Vagina (tissue), 2 donors: ENCODE results near the gene CPSF4L. TPM values are rescaled to one million over a fixed set of nuclear protein-coding genes. Genes with fewer than 3 reads are reported as not detected.
A peak's percentile ranks its signal among the peaks of the same experiment; 100 is the strongest.

ENCODE experiments used
- DNase-seq, 2 donors: peaks; one replicate each; pipeline ENCODE4 v3.0.0-alpha.2; 2017; ENCODE audit errors: extremely low spot score in 2 of 2
- H3K27ac ChIP-seq: fragments of 200-600 bp; sonication (generic); one replicate; pipeline ENCODE4 v1.5.1; 2019
- H3K27me3 ChIP-seq: fragments of 200-600 bp; sonication (generic); one replicate; pipeline ENCODE4 v1.5.1; 2019
- H3K36me3 ChIP-seq, 2 donors: fragments of 200-600 bp; sonication (generic); one replicate each; pipeline ENCODE4 v1.5.1; 2017 to 2019
- H3K4me1 ChIP-seq: fragments of 200-600 bp; sonication (generic); one replicate; pipeline ENCODE4 v1.5.1; 2019
- H3K4me3 ChIP-seq, 2 donors: fragments of 200-600 bp; sonication (generic); 1 replicate in 1 of 2; 2 replicates in 1 of 2; pipeline ENCODE4 v1.5.1; 2016 to 2019
- H3K9me3 ChIP-seq: fragments of 200-600 bp; sonication (generic); one replicate; pipeline ENCODE4 v1.5.1; 2019
- POLR2A ChIP-seq, 2 donors: fragments of 450-650 bp; IDR thresholded peaks; one replicate each; pipeline ENCODE4 v1.6.1; 2017; ENCODE audit warnings: antibody characterized with exemption in 2 of 2, mild to moderate bottlenecking in 2 of 2, moderate library complexity in 2 of 2
- POLR2AphosphoS5 ChIP-seq, 2 donors: sonication (generic); formaldehyde crosslinking; IDR thresholded peaks; one replicate each; pipeline ENCODE4 v1.9.0; 2017; ENCODE audit warnings: antibody characterized with exemption in 2 of 2, mild to moderate bottlenecking in 2 of 2, low read depth in 1 of 2; ENCODE audit not compliant: insufficient read depth in 1 of 2
- intact Hi-C: fragments of 100-400 bp; cut with DNase I; formaldehyde crosslinking; loops from one replicate; pipeline ENCODE4 v1.15.1; 2023
- total RNA-seq: library from RNA; depleted of rRNA; stranded (reverse); fragments of >200 nt; gene quantifications from one replicate; pipeline ENCODE4 v1.2.3, GENCODE V29; 2016
- TF ChIP-seq, protein P1 (sequence below), 3 experiments: fragments of 450-650 bp in 2 of 3; fragments of 200-600 bp in 1 of 3; sonication (generic) in 1 of 3; IDR thresholded peaks; one replicate each; pipeline ENCODE4 v1.5.1; 2017 to 2019; ENCODE audit warnings: antibody characterized with exemption in 3 of 3, mild to moderate bottlenecking in 2 of 3, moderate library complexity in 2 of 3

Gene CPSF4L
- total RNA-seq, 1 donor from 2014 or later: not detected

DNA sequence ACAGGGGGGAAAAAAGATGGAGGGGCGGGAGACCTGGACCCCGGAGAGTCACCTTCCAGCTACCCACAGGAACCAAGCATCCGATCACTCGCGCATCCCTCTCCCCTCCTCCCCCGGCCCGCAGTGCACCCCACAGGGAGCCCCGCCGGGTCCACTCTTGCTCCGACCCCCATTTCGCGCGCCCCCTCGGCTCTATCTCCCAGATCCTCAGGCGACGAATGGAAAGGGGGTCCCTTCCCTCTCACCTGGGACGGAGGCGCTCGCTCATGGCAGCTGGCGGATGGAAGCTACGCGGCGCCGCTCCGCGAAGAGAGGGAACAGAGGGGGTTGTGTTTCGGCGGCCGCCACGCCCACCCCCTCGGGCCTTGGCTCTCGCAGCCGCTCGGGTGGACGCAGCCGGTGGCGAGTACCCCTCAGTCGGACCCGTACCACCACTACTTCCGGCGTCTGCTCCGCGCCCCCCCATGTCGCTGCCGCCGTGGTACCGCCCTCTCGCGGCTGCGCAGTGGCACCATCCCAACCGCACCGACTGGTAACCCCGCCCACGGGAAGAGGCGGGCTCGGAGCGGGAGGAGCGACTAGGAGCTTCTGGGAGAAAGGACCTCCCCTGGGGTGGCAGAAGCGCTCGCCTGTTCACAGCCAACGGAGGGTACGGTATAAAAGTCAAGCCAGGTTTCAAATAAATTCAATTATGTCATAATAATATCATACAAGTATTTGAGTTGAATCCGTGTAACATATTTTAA is 29.7 kb downstream of the CPSF4L start:
- peaks cover 0 to 12% of the 10 kb centered on the region in 2 donors for H3K36me3 ChIP-seq
- intact Hi-C loops: loop anchor here (5.0 kb wide), 1 partner anchor 40 kb away; the partner anchor contains the start of gene COG1
- DNase-seq: peak in 1 of 2 donors; percentile 92
- TF ChIP-seq, protein P1, sequence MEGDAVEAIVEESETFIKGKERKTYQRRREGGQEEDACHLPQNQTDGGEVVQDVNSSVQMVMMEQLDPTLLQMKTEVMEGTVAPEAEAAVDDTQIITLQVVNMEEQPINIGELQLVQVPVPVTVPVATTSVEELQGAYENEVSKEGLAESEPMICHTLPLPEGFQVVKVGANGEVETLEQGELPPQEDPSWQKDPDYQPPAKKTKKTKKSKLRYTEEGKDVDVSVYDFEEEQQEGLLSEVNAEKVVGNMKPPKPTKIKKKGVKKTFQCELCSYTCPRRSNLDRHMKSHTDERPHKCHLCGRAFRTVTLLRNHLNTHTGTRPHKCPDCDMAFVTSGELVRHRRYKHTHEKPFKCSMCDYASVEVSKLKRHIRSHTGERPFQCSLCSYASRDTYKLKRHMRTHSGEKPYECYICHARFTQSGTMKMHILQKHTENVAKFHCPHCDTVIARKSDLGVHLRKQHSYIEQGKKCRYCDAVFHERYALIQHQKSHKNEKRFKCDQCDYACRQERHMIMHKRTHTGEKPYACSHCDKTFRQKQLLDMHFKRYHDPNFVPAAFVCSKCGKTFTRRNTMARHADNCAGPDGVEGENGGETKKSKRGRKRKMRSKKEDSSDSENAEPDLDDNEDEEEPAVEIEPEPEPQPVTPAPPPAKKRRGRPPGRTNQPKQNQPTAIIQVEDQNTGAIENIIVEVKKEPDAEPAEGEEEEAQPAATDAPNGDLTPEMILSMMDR (IDR thresholded peaks at IDR 0.05): peak in 1 of 3 experiments; percentile 31
- TF ChIP-seq POLR2AphosphoS5 (IDR thresholded peaks at IDR 0.05; ENCODE audit: insufficient read depth in 1 of 2, low read depth in 1 of 2) (peak; percentile 96), POLR2A (IDR thresholded peaks at IDR 0.05) (peak; percentile 8 to 54)
- H3K9me3 ChIP-seq: no peaks in the 10 kb centered on the region
- no peaks in the 10 kb centered on the region for H3K27me3 ChIP-seq
- peak overlapping the region; percentile 64 to 100 for H3K4me3 ChIP-seq
- peak overlapping the region; percentile 90 for H3K27ac ChIP-seq
- H3K4me1 ChIP-seq: peaks cover 56% of the 10 kb centered on the region

DNA sequence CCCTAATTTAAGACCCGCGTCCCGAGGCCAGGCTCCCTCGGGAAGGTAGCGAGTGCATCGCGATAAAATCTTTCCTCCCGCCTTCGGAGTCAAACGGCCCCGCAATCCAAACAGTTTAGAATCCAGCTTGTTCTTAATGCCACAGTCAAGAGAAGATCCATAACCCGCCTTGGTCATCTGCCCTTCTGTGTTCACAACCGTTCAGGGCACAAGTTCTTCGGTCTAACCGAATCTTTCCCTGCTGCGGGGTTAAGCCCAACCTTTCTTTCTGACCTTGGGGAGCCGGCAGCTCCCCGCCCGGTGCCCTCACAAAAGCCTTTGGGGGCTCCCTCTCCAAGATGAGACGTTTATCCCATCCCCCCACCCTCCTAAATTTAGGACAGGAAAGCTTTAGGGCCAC is 30.3 kb downstream of the CPSF4L start:
- Histone ChIP-seq H3K27me3 (no peaks in the 10 kb centered on the region), H3K4me3 (peak overlapping the region; percentile 64 to 100), H3K9me3 (no peaks in the 10 kb centered on the region), H3K4me1 (peaks cover 62% of the 10 kb centered on the region), H3K27ac (peak overlapping the region; percentile 90), H3K36me3 (peaks cover 0 to 5% of the 10 kb centered on the region in 2 donors)
- no peak for DNase-seq
- TF ChIP-seq POLR2AphosphoS5 (IDR thresholded peaks at IDR 0.05; ENCODE audit: insufficient read depth in 1 of 2, low read depth in 1 of 2) (no peak), POLR2A (IDR thresholded peaks at IDR 0.05) (no peak)
- TF ChIP-seq, protein P1 (IDR thresholded peaks at IDR 0.05): no peak
- intact Hi-C loops: loop anchor here (5.0 kb wide), 1 partner anchor 39 kb away; the partner anchor contains the start of gene COG1

DNA sequence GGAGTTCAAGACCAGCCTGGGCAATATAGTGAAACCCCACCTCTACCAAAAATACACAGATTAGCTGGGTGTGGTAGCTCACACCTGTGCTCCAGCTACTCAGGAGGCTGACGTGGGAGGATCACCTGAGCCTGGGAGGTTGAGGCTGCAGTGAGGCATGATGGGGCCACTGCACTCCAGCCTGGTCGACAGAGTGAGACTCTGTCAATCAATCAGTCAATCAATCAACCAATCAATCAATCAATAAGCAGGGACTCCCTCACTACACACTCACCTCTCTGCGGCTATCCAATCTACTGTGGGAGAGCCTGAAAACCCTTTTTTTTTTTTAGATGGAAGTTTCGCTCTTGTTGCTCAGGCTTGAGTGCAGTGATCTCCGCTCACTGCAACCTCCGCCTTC is 31.6 kb downstream of the CPSF4L start:
- H3K27me3 ChIP-seq: no peaks in the 10 kb centered on the region
- H3K4me1 ChIP-seq: peaks cover 66% of the 10 kb centered on the region
- intact Hi-C loops: loop anchor here (5.0 kb wide), 1 partner anchor 38 kb away; the partner anchor contains the start of gene COG1
- H3K9me3 ChIP-seq: no peaks in the 10 kb centered on the region
- TF ChIP-seq POLR2AphosphoS5 (IDR thresholded peaks at IDR 0.05; ENCODE audit: insufficient read depth in 1 of 2, low read depth in 1 of 2) (no peak), POLR2A (IDR thresholded peaks at IDR 0.05) (no peak)
- TF ChIP-seq, protein P1 (IDR thresholded peaks at IDR 0.05): no peak
- H3K4me3 ChIP-seq: no peak overlapping the region
- DNase-seq: no peak
- H3K27ac ChIP-seq: no peak overlapping the region
- H3K36me3 ChIP-seq: no peaks in the 10 kb centered on the region

DNA sequence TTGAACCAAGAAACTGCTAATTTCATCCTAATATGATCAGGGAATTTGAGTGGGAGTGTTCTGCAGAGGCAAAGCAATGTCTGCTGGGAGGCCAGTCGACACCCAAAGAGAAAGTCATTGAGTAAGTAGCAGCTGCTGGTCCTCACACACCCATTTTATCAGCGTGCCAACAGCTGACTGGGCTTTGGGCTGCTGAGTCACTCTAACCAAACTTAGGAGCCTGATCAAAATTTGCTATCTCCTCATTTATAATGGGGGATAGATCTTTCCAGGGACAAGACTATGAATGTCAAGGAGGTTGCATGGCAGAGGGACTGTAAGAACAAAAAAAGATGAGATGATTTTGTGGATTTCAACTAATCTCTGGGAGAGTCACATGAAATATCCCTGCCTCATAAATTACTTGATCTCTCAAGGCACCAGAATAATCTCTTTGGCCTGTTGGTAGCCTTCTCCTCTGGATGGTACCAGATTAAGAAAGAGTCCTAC is 32.9 kb downstream of the CPSF4L start:
- no peak for DNase-seq

More for the DNA sequence above, 32.9 kb downstream of the CPSF4L start:
- H3K27ac ChIP-seq: peak overlapping the region; percentile 39
- intact Hi-C loops: no loop called here
- H3K9me3 ChIP-seq: no peaks in the 10 kb centered on the region
- no peak for TF ChIP-seq POLR2A (IDR thresholded peaks at IDR 0.05)
- peak in 1 of 2 donors; percentile 66 for TF ChIP-seq POLR2AphosphoS5 (IDR thresholded peaks at IDR 0.05; ENCODE audit: insufficient read depth in 1 of 2, low read depth in 1 of 2)
- TF ChIP-seq, protein P1 (IDR thresholded peaks at IDR 0.05): no peak
- no peaks in the 10 kb centered on the region for H3K27me3 ChIP-seq
- H3K4me3 ChIP-seq: no peak overlapping the region
- no peaks in the 10 kb centered on the region for H3K36me3 ChIP-seq
- peaks cover 63% of the 10 kb centered on the region for H3K4me1 ChIP-seq
